SK-N-MC (cell line): Measurements from ENCODE around the gene CLIC6.

Source experiments
- DNase-seq: peaks from one replicate; pipeline ENCODE4 v3.0.0-alpha.2; 2011; ENCODE audit warnings: low read depth, low spot score
- H3K27ac ChIP-seq: fragments of 200-600 bp; sonication (generic); 2 replicates; pipeline ENCODE4 v1.5.1; 2016; ENCODE audit warnings: mixed run types
- H3K36me3 ChIP-seq: fragments of 200-600 bp; sonication (generic); 2 replicates; pipeline ENCODE4 v1.6.1; 2017; ENCODE audit warnings: antibody characterized with exemption, low read length, mixed read lengths; ENCODE audit not compliant: insufficient read depth
- H3K4me3 ChIP-seq: fragments of 200-600 bp; sonication (generic); 2 replicates; pipeline ENCODE4 v1.5.1; 2016
- H3K9ac ChIP-seq: fragments of 200-600 bp; sonication (generic); 2 replicates; pipeline ENCODE4 v1.8.0; 2017; ENCODE audit warnings: mixed run types, mixed read lengths; ENCODE audit not compliant: insufficient read length
- H3K9me3 ChIP-seq: fragments of 200-600 bp; sonication (generic); 2 replicates; pipeline ENCODE4 v1.6.1; 2017; ENCODE audit warnings: low read depth, mild to moderate bottlenecking, antibody characterized with exemption, low read length, moderate library complexity, mixed read lengths
- EZH2 ChIP-seq: fragments of 200-600 bp; sonication (generic); IDR thresholded peaks from one replicate; pipeline ENCODE4 v1.6.1; 2017; ENCODE audit warnings: antibody characterized with exemption
- FOXP2 ChIP-seq: optimal IDR thresholded peaks from 2 replicates; pipeline ENCODE3; 2011; ENCODE audit warnings: mild to moderate bottlenecking, moderate library complexity; ENCODE audit not compliant: insufficient read depth; ENCODE audit errors: extremely low read length, control extremely low read depth
- POLR2AphosphoS5 ChIP-seq: IDR thresholded peaks from 2 replicates; pipeline ENCODE4 v1.6.1; 2012; ENCODE audit warnings: mild to moderate bottlenecking, low read depth, low read length, borderline replicate concordance

The CLIC6 gene

GRCh38 chr21:34754690-34755647 is 86.2 kb downstream of the CLIC6 start:
- no peak for DNase-seq
- TF ChIP-seq FOXP2 (no peak), POLR2AphosphoS5 (no peak), EZH2 (no peak)
- Histone ChIP-seq H3K4me3 (no peak overlapping the region), H3K9ac (no peak overlapping the region), H3K9me3 (no peaks in the 10 kb centered on the region), H3K36me3 (no peaks in the 10 kb centered on the region), H3K27ac (no peak overlapping the region)

GRCh38 chr21:34761758-34762330 is 93.0 kb downstream of the CLIC6 start:
- no peak for TF ChIP-seq POLR2AphosphoS5
- no peak for TF ChIP-seq FOXP2
- no peak for TF ChIP-seq EZH2
- no peaks in the 10 kb centered on the region for H3K9me3 ChIP-seq
- H3K4me3 ChIP-seq, result no peak overlapping the region
- H3K9ac ChIP-seq, result no peak overlapping the region
- H3K36me3 ChIP-seq, result no peaks in the 10 kb centered on the region
- no peak overlapping the region for H3K27ac ChIP-seq
- DNase-seq, result no peak

GRCh38 chr21:34762786-34763185 is 94.0 kb downstream of the CLIC6 start:
- DNase-seq, result no peak
- no peak for TF ChIP-seq FOXP2
- TF ChIP-seq POLR2AphosphoS5, result no peak
- TF ChIP-seq EZH2, result no peak
- H3K4me3 ChIP-seq, result no peak overlapping the region

GRCh38 chr21:34764715-34765284 is 96.0 kb downstream of the CLIC6 start:
- TF ChIP-seq POLR2AphosphoS5 (no peak), FOXP2 (no peak), EZH2 (no peak)
- DNase-seq, result no peak
- Histone ChIP-seq H3K9ac (no peak overlapping the region), H3K27ac (no peak overlapping the region), H3K9me3 (no peaks in the 10 kb centered on the region), H3K36me3 (no peaks in the 10 kb centered on the region), H3K4me3 (no peak overlapping the region)

More at GRCh38 chr21:34762786-34763185, 94.0 kb downstream of the CLIC6 start:
- Histone ChIP-seq H3K27ac (no peak overlapping the region), H3K9ac (no peak overlapping the region), H3K9me3 (no peaks in the 10 kb centered on the region), H3K36me3 (no peaks in the 10 kb centered on the region)

- TF ChIP-seq FOXP2 (no peak), EZH2 (no peak), POLR2AphosphoS5 (no peak)
- H3K9me3 ChIP-seq, result no peaks in the 10 kb centered on the region
- H3K9ac ChIP-seq, result no peak overlapping the region
- H3K27ac ChIP-seq, result no peak overlapping the region
- no peak for DNase-seq
- H3K36me3 ChIP-seq, result no peaks in the 10 kb centered on the region
- H3K4me3 ChIP-seq, result no peak overlapping the region
These were observed 96.8 kb downstream of the CLIC6 start for GRCh38 chr21:34765619-34766018.

GRCh38 chr21:34766862-34767261 is 98.1 kb downstream of the CLIC6 start:
- no peak for DNase-seq
- no peak overlapping the region for H3K27ac ChIP-seq
- H3K9ac ChIP-seq, result no peak overlapping the region
- no peak overlapping the region for H3K4me3 ChIP-seq
- H3K36me3 ChIP-seq, result no peaks in the 10 kb centered on the region
- H3K9me3 ChIP-seq, result no peaks in the 10 kb centered on the region
- no peak for TF ChIP-seq EZH2
- TF ChIP-seq FOXP2, result no peak
- TF ChIP-seq POLR2AphosphoS5, result no peak
